A549 (cell line): ENCODE results near the gene ITGA8. TPM values are rescaled to one million over a fixed set of nuclear protein-coding genes. Genes with fewer than 3 reads are reported as not detected.

Experiments used
- ATAC-seq, 2 experiments: fragments of 200-7000 bp in 1 of 2; fragments of >200 bp in 1 of 2; cut with Nextera tagmentation in 1 of 2; cut with Tn5 transposase in 1 of 2; 3 replicates each; pipeline versions ENCODE4 v1.8.0 to v1.9.1; 2018 to 2020; ENCODE audit warnings: mild to moderate bottlenecking in 1 of 2, moderate library complexity in 1 of 2
- CTCF ChIA-PET: fragments of 300-600 bp; sonication (Branson Sonifier 250); formaldehyde crosslinking; extraction: SDS; loops from one replicate; lab custom pipeline; 2021; ENCODE audit warnings: antibody characterized with exemption, inconsistent platforms; lab: Yijun Ruan, JAX
- POLR2A ChIA-PET: fragments of 350-600 bp; formaldehyde crosslinking; extraction: SDS; loops from one replicate; lab custom pipeline; 2021; ENCODE audit warnings: antibody characterized with exemption, inconsistent platforms; lab: Yijun Ruan, JAX
- DNase-seq, 2 experiments: peaks; one replicate each; pipeline versions ENCODE4 v3.0.0 to v3.0.0-alpha.2; 2011 to 2016; ENCODE audit warnings: low read depth in 1 of 2, low spot score in 1 of 2
- FAIRE-seq: peaks from 2 replicates; lab custom pipeline; 2011; peaks lifted over from hg19 to GRCh38; lab: Jason Lieb, UNC
- H3K27ac ChIP-seq, 2 experiments: fragments of >200 bp; sonication (Bioruptor Twin); formaldehyde crosslinking; 3 replicates each; pipeline ENCODE4 v1.5.1; 2016 to 2017
- H3K4me1 ChIP-seq: fragments of >200 bp; sonication (Bioruptor Twin); formaldehyde crosslinking; 3 replicates; pipeline ENCODE4 v1.6.1; 2016
- H3K4me2 ChIP-seq: fragments of >200 bp; sonication (Bioruptor Twin); formaldehyde crosslinking; 3 replicates; pipeline ENCODE4 v1.6.1; 2016
- H3K4me3 ChIP-seq: fragments of >200 bp; sonication (Bioruptor Twin); formaldehyde crosslinking; 3 replicates; pipeline ENCODE4 v1.5.1; 2016
- H3K9me3 ChIP-seq: fragments of >200 bp; sonication (Bioruptor Twin); formaldehyde crosslinking; 3 replicates; pipeline ENCODE4 v1.6.1; 2016
- BCL3 ChIP-seq: fragments of >200 bp; sonication (Bioruptor Twin); formaldehyde crosslinking; IDR thresholded peaks from 3 replicates; pipeline ENCODE4 v1.6.1; 2016
- CBX2 ChIP-seq: fragments of 200-600 bp; sonication (generic); IDR thresholded peaks from 2 replicates; pipeline ENCODE4 v1.6.1; 2016; ENCODE audit warnings: low read depth, mild to moderate bottlenecking, borderline replicate concordance
- ELK1 ChIP-seq: fragments of 150-350 bp; IDR thresholded peaks from 2 replicates; pipeline ENCODE4 v1.6.1; 2014; ENCODE audit warnings: low read depth, mild to moderate bottlenecking, low read length
- EP300 ChIP-seq, 2 experiments: fragments of >200 bp; sonication (Bioruptor Twin); formaldehyde crosslinking; IDR thresholded peaks; 2 replicates in 1 of 2; 3 replicates in 1 of 2; pipeline ENCODE4 v1.6.1; 2016 to 2017
- FOSB ChIP-seq: fragments of 250-450 bp; sonication (Bioruptor Pico); IDR thresholded peaks from 2 replicates; pipeline ENCODE4 v1.5.0; 2020; ENCODE audit warnings: mild to moderate bottlenecking, moderate library complexity
- FOSL2 ChIP-seq, 2 experiments: fragments of 450-650 bp in 1 of 2; fragments of >200 bp in 1 of 2; sonication (Bioruptor Twin) in 1 of 2; formaldehyde crosslinking; IDR thresholded peaks; 2 replicates each; pipeline versions ENCODE4 v1.5.0 to v1.6.1; 2016 to 2020; ENCODE audit warnings: mild to moderate bottlenecking in 1 of 2, moderate library complexity in 1 of 2
- HDAC2 ChIP-seq: fragments of 200-600 bp; sonication (generic); IDR thresholded peaks from 2 replicates; pipeline ENCODE4 v1.6.1; 2016
- MAFK ChIP-seq: fragments of 450-650 bp; IDR thresholded peaks from 2 replicates; pipeline ENCODE4 v1.6.1; 2014; ENCODE audit not compliant: partially characterized antibody
- MAX ChIP-seq: IDR thresholded peaks from 2 replicates; pipeline ENCODE4 v1.6.1; 2012
- MAZ ChIP-seq: fragments of 150-350 bp; IDR thresholded peaks from 2 replicates; pipeline ENCODE4 v1.6.1; 2014; ENCODE audit warnings: antibody characterized with exemption, low read depth, low read length, borderline replicate concordance
- MYC ChIP-seq: IDR thresholded peaks from 2 replicates; pipeline ENCODE4 v1.6.1; 2012; ENCODE audit warnings: mild to moderate bottlenecking, inconsistent platforms, low read length, improper control_type of control experiment, borderline replicate concordance
- POLR2A ChIP-seq: IDR thresholded peaks from 2 replicates; pipeline ENCODE4 v1.6.1; 2012; ENCODE audit warnings: mild to moderate bottlenecking, low read length
- RCOR1 ChIP-seq: fragments of 150-350 bp; IDR thresholded peaks from 2 replicates; pipeline ENCODE4 v1.6.1; 2014; ENCODE audit warnings: antibody characterized with exemption, low read length, low read depth
- REST ChIP-seq: fragments of 200-600 bp; sonication (generic); IDR thresholded peaks from 2 replicates; pipeline ENCODE4 v1.6.1; 2016; ENCODE audit warnings: antibody characterized with exemption, mild to moderate bottlenecking, moderate library complexity
- SMC3 ChIP-seq: fragments of >200 bp; sonication (Bioruptor Twin); formaldehyde crosslinking; IDR thresholded peaks from 3 replicates; pipeline ENCODE4 v1.6.1; 2018; ENCODE audit warnings: inconsistent platforms
- TFCP2L1 ChIP-seq: fragments of 250-450 bp; sonication (Bioruptor Pico); IDR thresholded peaks from 2 replicates; pipeline ENCODE4 v1.5.0; 2021; ENCODE audit warnings: mild to moderate bottlenecking
- TP53 ChIP-seq: fragments of 250-450 bp; sonication (Bioruptor Pico); IDR thresholded peaks from 2 replicates; pipeline ENCODE4 v1.5.0; 2021; ENCODE audit warnings: mild to moderate bottlenecking, moderate library complexity
- ZC3H11A ChIP-seq: fragments of 450-650 bp; IDR thresholded peaks from 2 replicates; pipeline ENCODE4 v1.6.1; 2014; ENCODE audit warnings: antibody characterized with exemption, mild to moderate bottlenecking
- ZNF302 ChIP-seq: fragments of 250-450 bp; sonication (Bioruptor Pico); IDR thresholded peaks from 2 replicates; pipeline ENCODE4 v1.9.0; 2021; ENCODE audit warnings: inconsistent platforms, mild to moderate bottlenecking, moderate library complexity
- ZSCAN20 ChIP-seq: fragments of 250-450 bp; sonication (Bioruptor Pico); IDR thresholded peaks from 2 replicates; pipeline ENCODE4 v1.8.0; 2022; ENCODE audit warnings: mild to moderate bottlenecking, moderate library complexity
- WGBS: methylation state at CpG from one replicate; pipeline ENCODE4 v1.1.6; 2017; ENCODE audit errors: missing lambda C conversion rate; 5-methylcytosine and 5-hydroxymethylcytosine counted together
- polyA plus RNA-seq, 4 experiments: library from polyadenylated mRNA; depleted of rRNA in 3 of 4; stranded (reverse); fragments of >200 nt; fragmentation: RNase III in 1 of 4; extraction: RNeasy Plus Mini Kit Qiagen cat#74134 plus additional on column Dnase treatment in 1 of 4; gene quantifications; 2 replicates in 3 of 4; 3 replicates in 1 of 4; pipeline ENCODE4 v1.2.3, GENCODE V29; 2011 to 2017

Gene ITGA8
- polyA plus RNA-seq, 2 of the 4 experiments (the other 2 are of a cell fraction) = 0.12 TPM; not detected in 1

- no peak for TF ChIP-seq FOSB (CRISPR knock-in tag)
- no peak for TF ChIP-seq EP300 (IDR thresholded peaks at IDR 0.05)
Observed at GRCh38 chr10:15714847-15715246, 4.9 kb downstream of the ITGA8 start (continued).

GRCh38 chr10:15712883-15713282, 6.8 kb downstream of the ITGA8 start:
- no peak for ATAC-seq
- Histone ChIP-seq H3K4me1 (no peaks in the 10 kb centered on the region), H3K4me2 (no peak overlapping the region), H3K4me3 (no peak overlapping the region), H3K9me3 (no peaks in the 10 kb centered on the region), H3K27ac (no peak overlapping the region)
- TF ChIP-seq MAFK (no peak), MYC (no peak), RCOR1 (no peak)
- 2% methylated on average over 2 of the region's 2 CpGs for WGBS
- no peak for DNase-seq
- FAIRE-seq = no peak
- POLR2A ChIA-PET = no interaction called here
- CTCF ChIA-PET = interaction anchor here (1.0 to 1.9 kb wide), 5 partner anchors 10 to 287 kb away, joined by 3 to 5 read pairs (median 4); no protein-coding TSS in a partner anchor

- DNase-seq = no peak
- ATAC-seq = no peak
- FAIRE-seq = no peak
- TF ChIP-seq TFCP2L1 = no peak
- TF ChIP-seq TP53 (CRISPR knock-in tag) = no peak
- no peak for TF ChIP-seq MAZ
- TF ChIP-seq ZNF302 = no peak
- no peak for TF ChIP-seq BCL3
- no peak for TF ChIP-seq CBX2
- no peak for TF ChIP-seq POLR2A
- TF ChIP-seq FOSB (CRISPR knock-in tag) = no peak
- TF ChIP-seq SMC3 = no peak
- no peak for TF ChIP-seq ELK1
- no peak for TF ChIP-seq MAX
- TF ChIP-seq HDAC2 = no peak
- TF ChIP-seq ZSCAN20 (CRISPR knock-in tag) = no peak
- TF ChIP-seq ZC3H11A = no peak
- no peak for TF ChIP-seq REST
- TF ChIP-seq FOSL2 (IDR thresholded peaks at IDR 0.05) = no peak
- TF ChIP-seq FOSL2 (CRISPR knock-in tag; IDR thresholded peaks at IDR 0.05) = no peak
- TF ChIP-seq, all 56 proteins: peak for 0
- CTCF ChIA-PET = interaction anchor here (0.7 kb wide), 1 partner anchor 277 kb away, joined by 3 read pairs; no protein-coding TSS in a partner anchor
- POLR2A ChIA-PET = no interaction called here
- H3K4me3 ChIP-seq = no peak overlapping the region
- no peaks in the 10 kb centered on the region for H3K9me3 ChIP-seq
- 14% methylated on average over 5 of the region's 5 CpGs for WGBS
- H3K4me1 ChIP-seq = no peaks in the 10 kb centered on the region
- H3K27ac ChIP-seq = no peak overlapping the region
- H3K4me2 ChIP-seq = no peak overlapping the region
Observed at GRCh38 chr10:15710455-15710854, 9.3 kb downstream of the ITGA8 start.
